Liver (tissue), 9 donors: ENCODE measurements around the gene SLC35F4. TPM values are rescaled to one million over a fixed set of nuclear protein-coding genes. Genes with fewer than 3 reads are reported as not detected.

Experiments
- DNase-seq: peaks from one replicate; pipeline ENCODE4 v3.0.0-alpha.2; 2017; ENCODE audit warnings: low spot score
- H3K27ac ChIP-seq, 2 donors: one replicate each; pipeline ENCODE4 v1.7.0; 2013; ENCODE audit warnings: inconsistent platforms in 2 of 2, low read length in 2 of 2, control low read depth in 1 of 2, low read depth in 1 of 2, mild to moderate bottlenecking in 1 of 2
- H3K27me3 ChIP-seq, 4 donors: one replicate each; pipeline versions ENCODE4 v1.6.1 to v1.7.0; 2013; ENCODE audit warnings: low read length in 3 of 4, inconsistent platforms in 1 of 4, mild to moderate bottlenecking in 1 of 4, moderate library complexity in 1 of 4; ENCODE audit not compliant: control insufficient read depth in 4 of 4, insufficient read depth in 4 of 4
- H3K36me3 ChIP-seq, 4 donors: one replicate each; pipeline versions ENCODE4 v1.6.1 to v1.7.0; 2013; ENCODE audit warnings: low read length in 3 of 4, mild to moderate bottlenecking in 3 of 4, low read depth in 1 of 4, moderate library complexity in 1 of 4; ENCODE audit not compliant: control insufficient read depth in 4 of 4, insufficient read depth in 3 of 4
- H3K4me1 ChIP-seq, 4 donors: one replicate each; pipeline versions ENCODE4 v1.6.1 to v1.7.0; 2013; ENCODE audit warnings: low read length in 3 of 4, mild to moderate bottlenecking in 3 of 4, moderate library complexity in 1 of 4; ENCODE audit not compliant: control insufficient read depth in 4 of 4, insufficient read depth in 4 of 4
- H3K4me3 ChIP-seq, 3 donors: one replicate each; pipeline versions ENCODE4 v1.6.1 to v1.7.0; 2013; ENCODE audit warnings: low read length in 3 of 3, control low read depth in 1 of 3, low read depth in 1 of 3, mild to moderate bottlenecking in 1 of 3
- H3K9ac ChIP-seq, 2 donors: one replicate each; pipeline ENCODE4 v1.7.0; 2013; ENCODE audit warnings: low read length in 2 of 2, mild to moderate bottlenecking in 2 of 2, moderate library complexity in 2 of 2, control low read depth in 1 of 2, low read depth in 1 of 2
- H3K9me3 ChIP-seq, 4 donors: one replicate each; pipeline versions ENCODE4 v1.6.1 to v1.7.0; 2013; ENCODE audit warnings: low read length in 3 of 4; ENCODE audit not compliant: control insufficient read depth in 4 of 4
- ATF3 ChIP-seq: IDR thresholded peaks from 2 replicates; pipeline ENCODE4 v1.6.1; 2016; ENCODE audit warnings: antibody characterized with exemption
- EGR1 ChIP-seq, 2 donors: IDR thresholded peaks; 2 replicates each; pipeline ENCODE4 v1.6.1; 2016 to 2018; ENCODE audit warnings: antibody characterized with exemption in 2 of 2, low read depth in 2 of 2
- FOXA1 ChIP-seq: IDR thresholded peaks from 2 replicates; pipeline ENCODE4 v1.6.1; 2016; ENCODE audit warnings: antibody characterized with exemption
- GABPA ChIP-seq, 2 donors: IDR thresholded peaks in 1 of 2; conservative IDR thresholded peaks in 1 of 2; 2 replicates each; pipeline ENCODE4 v1.6.1; 2016; ENCODE audit warnings: antibody characterized with exemption in 2 of 2, mild to moderate bottlenecking in 1 of 2, moderate library complexity in 1 of 2
- HNF4A ChIP-seq, 2 donors: conservative IDR thresholded peaks; 2 replicates each; pipeline ENCODE4 v1.6.1; 2016; ENCODE audit warnings: antibody characterized with exemption in 2 of 2, mild to moderate bottlenecking in 2 of 2
- HNF4G ChIP-seq: IDR thresholded peaks from 2 replicates; pipeline ENCODE4 v1.6.1; 2016; ENCODE audit warnings: antibody characterized with exemption
- NR2F2 ChIP-seq: IDR thresholded peaks from 2 replicates; pipeline ENCODE4 v1.6.1; 2016; ENCODE audit warnings: antibody characterized with exemption
- RAD21 ChIP-seq, 2 donors: IDR thresholded peaks; 2 replicates each; pipeline ENCODE4 v1.6.1; 2016; ENCODE audit warnings: antibody characterized with exemption in 2 of 2, mild to moderate bottlenecking in 2 of 2
- RXRA ChIP-seq, 2 donors: IDR thresholded peaks; 2 replicates each; pipeline ENCODE4 v1.6.1; 2017 to 2018; ENCODE audit warnings: antibody characterized with exemption in 2 of 2, mild to moderate bottlenecking in 1 of 2
- SP1 ChIP-seq: IDR thresholded peaks from 2 replicates; pipeline ENCODE4 v1.6.1; 2018; ENCODE audit warnings: antibody characterized with exemption, mild to moderate bottlenecking
- TAF1 ChIP-seq: conservative IDR thresholded peaks from 2 replicates; pipeline ENCODE4 v1.6.1; 2016; ENCODE audit warnings: antibody characterized with exemption, mild to moderate bottlenecking
- WGBS: extraction: QIAGEN DNeasy Blood & Tissue Kit; methylation state at CpG from one replicate; pipeline ENCODE4 v1.1.7; 2013; 5-methylcytosine and 5-hydroxymethylcytosine counted together
- polyA plus RNA-seq, 2 donors: library from polyadenylated mRNA; stranded (reverse) in 1 of 2; unstranded in 1 of 2; fragments of 200-250 nt in 1 of 2; fragments of >200 nt in 1 of 2; fragmentation: Nextera tagmentation in 1 of 2; extraction: Ambion mirVana in 1 of 2; gene quantifications; one replicate each; pipeline versions ENCODE4 v1.2.1 to v1.2.3, GENCODE V29; 2013 to 2015
- total RNA-seq, 2 donors: library from RNA; depleted of rRNA; stranded (reverse); fragments of >200 nt; gene quantifications; one replicate each; pipeline ENCODE4 v1.2.3, GENCODE V29; 2014
- TF ChIP-seq, protein P1 (sequence below): IDR thresholded peaks from 2 replicates; pipeline ENCODE4 v1.6.1; 2016; ENCODE audit warnings: antibody characterized with exemption
- TF ChIP-seq, protein P2 (sequence below): fragments of 150-350 bp; IDR thresholded peaks from 2 replicates; pipeline ENCODE4 v1.5.1; 2017; ENCODE audit warnings: improper control_type of control experiment, low read depth, low read length; ENCODE audit not compliant: missing input control
- TF ChIP-seq, protein P3 (sequence below): IDR thresholded peaks from 2 replicates; pipeline ENCODE4 v1.6.1; 2016; ENCODE audit warnings: antibody characterized with exemption, mild to moderate bottlenecking
- donor health status: healthy.
- donor health status: healthy.
- donor health status: healthy.
- donor health status: healthy.
- donor health status: healthy.

SLC35F4 gene
- total and polyA plus RNA-seq, 4 donors, result not detected

DNA sequence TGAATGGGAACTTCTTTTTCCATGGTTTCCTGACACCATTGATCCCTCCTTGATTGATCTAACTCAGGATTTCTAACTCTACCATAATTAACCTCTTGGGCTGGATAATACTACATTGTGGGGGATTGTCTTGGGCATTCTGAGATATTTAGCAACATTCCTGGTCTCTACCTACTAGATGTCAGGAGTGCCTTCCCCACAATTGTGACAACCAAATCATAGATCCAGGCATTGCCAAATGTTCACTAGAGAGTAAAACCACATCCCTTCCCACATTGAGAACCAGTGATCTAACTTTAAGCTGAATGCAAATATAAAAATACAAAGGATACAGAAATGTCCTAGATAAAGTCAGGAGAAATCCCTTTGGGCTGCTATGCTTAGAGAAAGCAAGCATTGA lies 335.3 kb downstream of the SLC35F4 start (continued):
- TF ChIP-seq, protein P1, sequence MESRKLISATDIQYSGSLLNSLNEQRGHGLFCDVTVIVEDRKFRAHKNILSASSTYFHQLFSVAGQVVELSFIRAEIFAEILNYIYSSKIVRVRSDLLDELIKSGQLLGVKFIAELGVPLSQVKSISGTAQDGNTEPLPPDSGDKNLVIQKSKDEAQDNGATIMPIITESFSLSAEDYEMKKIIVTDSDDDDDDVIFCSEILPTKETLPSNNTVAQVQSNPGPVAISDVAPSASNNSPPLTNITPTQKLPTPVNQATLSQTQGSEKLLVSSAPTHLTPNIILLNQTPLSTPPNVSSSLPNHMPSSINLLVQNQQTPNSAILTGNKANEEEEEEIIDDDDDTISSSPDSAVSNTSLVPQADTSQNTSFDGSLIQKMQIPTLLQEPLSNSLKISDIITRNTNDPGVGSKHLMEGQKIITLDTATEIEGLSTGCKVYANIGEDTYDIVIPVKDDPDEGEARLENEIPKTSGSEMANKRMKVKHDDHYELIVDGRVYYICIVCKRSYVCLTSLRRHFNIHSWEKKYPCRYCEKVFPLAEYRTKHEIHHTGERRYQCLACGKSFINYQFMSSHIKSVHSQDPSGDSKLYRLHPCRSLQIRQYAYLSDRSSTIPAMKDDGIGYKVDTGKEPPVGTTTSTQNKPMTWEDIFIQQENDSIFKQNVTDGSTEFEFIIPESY, result no peak
- no peak for TF ChIP-seq HNF4A (conservative IDR thresholded peaks at IDR 0.05)
- no peak for TF ChIP-seq SP1

DNA sequence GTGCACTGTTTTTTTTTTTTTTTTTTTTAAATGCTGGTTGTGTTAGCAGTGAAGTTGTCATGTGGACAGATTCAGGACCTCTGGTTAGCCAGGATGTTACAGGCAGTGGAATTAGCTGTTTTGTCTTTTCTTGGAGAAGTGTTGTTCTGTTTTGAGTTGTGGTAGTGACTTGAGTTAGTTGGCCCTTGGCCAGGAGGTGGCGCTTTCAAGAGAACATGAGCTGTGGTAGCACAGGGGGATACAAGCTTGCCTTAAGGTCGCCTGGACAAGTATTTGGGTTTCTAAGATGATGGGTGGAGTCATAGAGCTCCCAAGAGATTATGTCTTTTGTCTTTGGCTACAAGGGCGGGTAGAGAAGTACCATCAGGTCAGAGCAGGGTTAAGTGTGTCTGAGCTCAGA lies 338.9 kb downstream of the SLC35F4 start:
- Histone ChIP-seq H3K27me3 (no peaks in the 10 kb centered on the region), H3K4me3 (no peak overlapping the region), H3K4me1 (no peaks in the 10 kb centered on the region), H3K9ac (no peak overlapping the region), H3K9me3 (no peaks in the 10 kb centered on the region), H3K27ac (no peak overlapping the region), H3K36me3 (no peaks in the 10 kb centered on the region)
- TF ChIP-seq RXRA (IDR thresholded peaks at IDR 0.05) (no peak), SP1 (no peak), ATF3 (no peak), GABPA (IDR thresholded peaks at IDR 0.05 in 1 of 2, conservative IDR thresholded peaks at IDR 0.05 in 1 of 2) (no peak), RAD21 (IDR thresholded peaks at IDR 0.05) (no peak), FOXA1 (no peak), TAF1 (no peak), HNF4A (conservative IDR thresholded peaks at IDR 0.05) (no peak), HNF4G (no peak), NR2F2 (no peak), EGR1 (IDR thresholded peaks at IDR 0.05; ENCODE audit: low read depth in 2 of 2) (no peak)
- TF ChIP-seq, protein P2, sequence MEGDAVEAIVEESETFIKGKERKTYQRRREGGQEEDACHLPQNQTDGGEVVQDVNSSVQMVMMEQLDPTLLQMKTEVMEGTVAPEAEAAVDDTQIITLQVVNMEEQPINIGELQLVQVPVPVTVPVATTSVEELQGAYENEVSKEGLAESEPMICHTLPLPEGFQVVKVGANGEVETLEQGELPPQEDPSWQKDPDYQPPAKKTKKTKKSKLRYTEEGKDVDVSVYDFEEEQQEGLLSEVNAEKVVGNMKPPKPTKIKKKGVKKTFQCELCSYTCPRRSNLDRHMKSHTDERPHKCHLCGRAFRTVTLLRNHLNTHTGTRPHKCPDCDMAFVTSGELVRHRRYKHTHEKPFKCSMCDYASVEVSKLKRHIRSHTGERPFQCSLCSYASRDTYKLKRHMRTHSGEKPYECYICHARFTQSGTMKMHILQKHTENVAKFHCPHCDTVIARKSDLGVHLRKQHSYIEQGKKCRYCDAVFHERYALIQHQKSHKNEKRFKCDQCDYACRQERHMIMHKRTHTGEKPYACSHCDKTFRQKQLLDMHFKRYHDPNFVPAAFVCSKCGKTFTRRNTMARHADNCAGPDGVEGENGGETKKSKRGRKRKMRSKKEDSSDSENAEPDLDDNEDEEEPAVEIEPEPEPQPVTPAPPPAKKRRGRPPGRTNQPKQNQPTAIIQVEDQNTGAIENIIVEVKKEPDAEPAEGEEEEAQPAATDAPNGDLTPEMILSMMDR, result no peak
- TF ChIP-seq, protein P1, result no peak
- TF ChIP-seq, protein P3, sequence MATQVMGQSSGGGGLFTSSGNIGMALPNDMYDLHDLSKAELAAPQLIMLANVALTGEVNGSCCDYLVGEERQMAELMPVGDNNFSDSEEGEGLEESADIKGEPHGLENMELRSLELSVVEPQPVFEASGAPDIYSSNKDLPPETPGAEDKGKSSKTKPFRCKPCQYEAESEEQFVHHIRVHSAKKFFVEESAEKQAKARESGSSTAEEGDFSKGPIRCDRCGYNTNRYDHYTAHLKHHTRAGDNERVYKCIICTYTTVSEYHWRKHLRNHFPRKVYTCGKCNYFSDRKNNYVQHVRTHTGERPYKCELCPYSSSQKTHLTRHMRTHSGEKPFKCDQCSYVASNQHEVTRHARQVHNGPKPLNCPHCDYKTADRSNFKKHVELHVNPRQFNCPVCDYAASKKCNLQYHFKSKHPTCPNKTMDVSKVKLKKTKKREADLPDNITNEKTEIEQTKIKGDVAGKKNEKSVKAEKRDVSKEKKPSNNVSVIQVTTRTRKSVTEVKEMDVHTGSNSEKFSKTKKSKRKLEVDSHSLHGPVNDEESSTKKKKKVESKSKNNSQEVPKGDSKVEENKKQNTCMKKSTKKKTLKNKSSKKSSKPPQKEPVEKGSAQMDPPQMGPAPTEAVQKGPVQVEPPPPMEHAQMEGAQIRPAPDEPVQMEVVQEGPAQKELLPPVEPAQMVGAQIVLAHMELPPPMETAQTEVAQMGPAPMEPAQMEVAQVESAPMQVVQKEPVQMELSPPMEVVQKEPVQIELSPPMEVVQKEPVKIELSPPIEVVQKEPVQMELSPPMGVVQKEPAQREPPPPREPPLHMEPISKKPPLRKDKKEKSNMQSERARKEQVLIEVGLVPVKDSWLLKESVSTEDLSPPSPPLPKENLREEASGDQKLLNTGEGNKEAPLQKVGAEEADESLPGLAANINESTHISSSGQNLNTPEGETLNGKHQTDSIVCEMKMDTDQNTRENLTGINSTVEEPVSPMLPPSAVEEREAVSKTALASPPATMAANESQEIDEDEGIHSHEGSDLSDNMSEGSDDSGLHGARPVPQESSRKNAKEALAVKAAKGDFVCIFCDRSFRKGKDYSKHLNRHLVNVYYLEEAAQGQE, result no peak
- no peak for DNase-seq
- 67% methylated on average over 3 of the region's 3 CpGs for WGBS
